ENCODE measurements around the gene PITPNC1.
A peak's percentile ranks its signal among the peaks of the same experiment; 100 is the strongest.
"Not testable (repeated sequence)": the region's sequence is repeated elsewhere in the genome, so short reads cannot be mapped to it uniquely, and the experiment has no call there.

Gene PITPNC1

GRCh38 chr17:67372751-67373150 lies 4.3 kb upstream of the PITPNC1 start:
- DNase-seq, result no peak

- DNase-seq, result peak; percentile 63
Observed at GRCh38 chr17:67374329-67375053, 2.6 kb upstream of the PITPNC1 start.

- no peak for DNase-seq
Observed at GRCh38 chr17:67375054-67375427, 2.0 kb upstream of the PITPNC1 start.

- DNase-seq, result no peak
Observed at GRCh38 chr17:67375716-67376115, 1.4 kb upstream of the PITPNC1 start.

GRCh38 chr17:67376415-67376736 lies 705 bp upstream of the PITPNC1 start:
- DNase-seq, result no peak

GRCh38 chr17:67377488-67378453 lies 690 bp downstream of the PITPNC1 start:
- DNase-seq, result no peak

GRCh38 chr17:67378454-67379250 lies 1.6 kb downstream of the PITPNC1 start:
- DNase-seq, result peak; percentile 24

GRCh38 chr17:67379251-67379630 lies 2.2 kb downstream of the PITPNC1 start:
- DNase-seq, result no peak

- no peak for DNase-seq
Observed at GRCh38 chr17:67381929-67382257, 4.8 kb downstream of the PITPNC1 start.

- DNase-seq, result no peak
Observed at GRCh38 chr17:67385122-67385988, 8.3 kb downstream of the PITPNC1 start.

GRCh38 chr17:67386965-67387551 lies 10.0 kb downstream of the PITPNC1 start:
- DNase-seq, result peak; percentile 19

GRCh38 chr17:67388536-67388935 lies 11.5 kb downstream of the PITPNC1 start:
- DNase-seq, result not testable (repeated sequence)

- DNase-seq, result no peak
Observed at GRCh38 chr17:67388986-67389385, 11.9 kb downstream of the PITPNC1 start.

- no peak for DNase-seq
Observed at GRCh38 chr17:67390006-67390645, 13.0 kb downstream of the PITPNC1 start.

- DNase-seq, result peak; percentile 16
Observed at GRCh38 chr17:67390646-67391361, 13.7 kb downstream of the PITPNC1 start.

GRCh38 chr17:67392111-67392510 lies 15.0 kb downstream of the PITPNC1 start:
- DNase-seq, result no peak

- DNase-seq, result no peak
Observed at GRCh38 chr17:67393809-67394397, 16.8 kb downstream of the PITPNC1 start.

GRCh38 chr17:67399676-67400075 lies 22.6 kb downstream of the PITPNC1 start:
- DNase-seq, result no peak

- no peak for DNase-seq
Observed at GRCh38 chr17:67400193-67400592, 23.1 kb downstream of the PITPNC1 start.

- DNase-seq, result no peak
Observed at GRCh38 chr17:67401106-67401505, 24.0 kb downstream of the PITPNC1 start.

All from NCI-H524 treated with DMSO at 0.1 percent for 48 hours (cell line).